ENCODE results near the gene IFNL3. TPM values are rescaled to one million over a fixed set of nuclear protein-coding genes. Genes with fewer than 3 reads are reported as not detected.
"Not testable (repeated sequence)": the region's sequence is repeated elsewhere in the genome, so short reads cannot be mapped to it uniquely, and the experiment has no call there.

IFNL3 gene
- total RNA-seq, 1 experiment from 2014 or later = not detected

DNA sequence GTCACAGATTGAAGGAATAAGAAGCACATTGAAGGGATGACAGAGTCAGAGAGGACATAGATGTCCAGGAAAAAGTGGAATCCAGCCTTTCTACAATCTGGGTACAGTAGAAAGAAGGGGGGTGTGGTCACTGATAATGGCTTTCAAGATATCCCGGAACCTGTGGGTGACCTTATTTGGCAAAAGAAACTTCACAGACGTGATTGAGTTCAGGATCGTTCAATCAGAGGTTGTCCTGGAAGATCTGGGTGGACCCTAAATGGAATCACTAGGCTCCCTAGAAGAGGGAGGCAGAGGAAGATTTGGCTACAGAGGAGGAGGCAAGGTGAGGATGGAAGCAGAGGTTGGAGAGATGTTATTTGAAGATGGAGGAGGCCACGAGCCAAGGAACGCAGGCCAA lies 27.7 kb downstream of the IFNL3 start:
- CTCF ChIA-PET = no interaction called here
- H3K36me3 ChIP-seq (ENCODE audit: insufficient read depth, low read length, poor library complexity, severe bottlenecking) = no peaks in the 10 kb centered on the region
- BruUV-seq (replicated peaks) = no TSS peak
- POLR2A ChIA-PET (ENCODE audit: low non-redundant PET) = no interaction called here
- no peaks in the 10 kb centered on the region for H3K9me3 ChIP-seq (ENCODE audit: low read depth, low read length, poor library complexity, severe bottlenecking)
- H3K4me3 ChIP-seq (ENCODE audit: low read depth, low read length, poor library complexity, severe bottlenecking) = no peak overlapping the region
- no peak for TF ChIP-seq CTCF (conservative IDR thresholded peaks at IDR 0.05; ENCODE audit: low read depth, low read length)
- TF ChIP-seq EZH2 (IDR thresholded peaks at IDR 0.05; ENCODE audit: borderline replicate concordance, low read depth, low read length, poor library complexity, severe bottlenecking) = no peak
- intact Hi-C loops (cut with micrococcal nuclease; ENCODE audit: unreplicated experiment) = no loop called here
- H3K27ac ChIP-seq (ENCODE audit: low read depth, low read length, poor library complexity, severe bottlenecking) = no peak overlapping the region
- no peaks in the 10 kb centered on the region for H3K27me3 ChIP-seq (replicated peaks; ENCODE audit: insufficient read depth, low read depth, low read length, poor library complexity)
- no peak for DNase-seq (ENCODE audit: low spot score)
- no peaks in the 10 kb centered on the region for H3K4me1 ChIP-seq (ENCODE audit: insufficient read depth, low read length, poor library complexity, severe bottlenecking)

DNA sequence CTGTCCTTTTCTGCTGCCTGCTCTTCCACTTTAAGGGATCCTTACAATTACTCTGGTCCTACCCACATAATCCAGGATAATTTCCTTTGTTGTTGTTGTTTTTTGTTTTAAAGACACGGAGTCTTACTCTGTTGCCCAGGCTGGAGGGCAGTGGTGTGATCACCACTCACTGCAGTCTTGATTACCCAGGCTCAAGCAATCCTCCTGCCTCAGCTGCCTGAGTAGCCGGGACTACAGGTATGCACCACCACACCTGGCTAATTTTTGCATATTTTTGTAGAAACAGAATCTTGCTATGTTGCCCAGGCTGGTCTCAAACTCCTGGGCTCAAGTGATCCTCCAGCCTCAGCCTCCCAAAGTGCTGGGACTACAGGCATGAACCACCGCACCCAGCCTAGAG lies 29.5 kb downstream of the IFNL3 start:
- H3K4me1 ChIP-seq (ENCODE audit: insufficient read depth, low read length, poor library complexity, severe bottlenecking); intact Hi-C loops (cut with micrococcal nuclease; ENCODE audit: unreplicated experiment); H3K9me3 ChIP-seq (ENCODE audit: low read depth, low read length, poor library complexity, severe bottlenecking); BruUV-seq (replicated peaks); POLR2A ChIA-PET (ENCODE audit: low non-redundant PET); H3K27me3 ChIP-seq (replicated peaks; ENCODE audit: insufficient read depth, low read depth, low read length, poor library complexity); H3K4me3 ChIP-seq (ENCODE audit: low read depth, low read length, poor library complexity, severe bottlenecking); H3K36me3 ChIP-seq (ENCODE audit: insufficient read depth, low read length, poor library complexity, severe bottlenecking); H3K27ac ChIP-seq (ENCODE audit: low read depth, low read length, poor library complexity, severe bottlenecking); DNase-seq (ENCODE audit: low spot score): not testable (repeated sequence)
- CTCF ChIA-PET = interaction anchor here (0.6 kb wide), 1 partner anchor 127 kb away, joined by 4 read pairs; the partner anchor contains the start of gene SAMD4B

GRCh38 chr19:39212375-39212742 lies 32.4 kb downstream of the IFNL3 start:
- Histone ChIP-seq H3K27ac (ENCODE audit: low read depth, low read length, poor library complexity, severe bottlenecking) (no peak overlapping the region), H3K4me3 (ENCODE audit: low read depth, low read length, poor library complexity, severe bottlenecking) (no peak overlapping the region), H3K36me3 (ENCODE audit: insufficient read depth, low read length, poor library complexity, severe bottlenecking) (no peaks in the 10 kb centered on the region), H3K27me3 (replicated peaks; ENCODE audit: insufficient read depth, low read depth, low read length, poor library complexity) (no peaks in the 10 kb centered on the region), H3K4me1 (ENCODE audit: insufficient read depth, low read length, poor library complexity, severe bottlenecking) (no peaks in the 10 kb centered on the region), H3K9me3 (ENCODE audit: low read depth, low read length, poor library complexity, severe bottlenecking) (no peaks in the 10 kb centered on the region)
- ChIA-PET CTCF (interaction anchor here (1.8 kb wide), 1 partner anchor 115 kb away, joined by 5 read pairs; no protein-coding TSS in a partner anchor), POLR2A (ENCODE audit: low non-redundant PET) (no interaction called here)
- intact Hi-C loops (cut with micrococcal nuclease; ENCODE audit: unreplicated experiment) = loop anchor here (1.0 kb wide), 1 partner anchor 116 kb away; no protein-coding TSS in a partner anchor
- TF ChIP-seq CTCF (conservative IDR thresholded peaks at IDR 0.05; ENCODE audit: low read depth, low read length) (peak; percentile 58), EZH2 (IDR thresholded peaks at IDR 0.05; ENCODE audit: borderline replicate concordance, low read depth, low read length, poor library complexity, severe bottlenecking) (no peak)
- peak; percentile 48 for DNase-seq (ENCODE audit: low spot score)
- BruUV-seq (replicated peaks) = no TSS peak

DNA sequence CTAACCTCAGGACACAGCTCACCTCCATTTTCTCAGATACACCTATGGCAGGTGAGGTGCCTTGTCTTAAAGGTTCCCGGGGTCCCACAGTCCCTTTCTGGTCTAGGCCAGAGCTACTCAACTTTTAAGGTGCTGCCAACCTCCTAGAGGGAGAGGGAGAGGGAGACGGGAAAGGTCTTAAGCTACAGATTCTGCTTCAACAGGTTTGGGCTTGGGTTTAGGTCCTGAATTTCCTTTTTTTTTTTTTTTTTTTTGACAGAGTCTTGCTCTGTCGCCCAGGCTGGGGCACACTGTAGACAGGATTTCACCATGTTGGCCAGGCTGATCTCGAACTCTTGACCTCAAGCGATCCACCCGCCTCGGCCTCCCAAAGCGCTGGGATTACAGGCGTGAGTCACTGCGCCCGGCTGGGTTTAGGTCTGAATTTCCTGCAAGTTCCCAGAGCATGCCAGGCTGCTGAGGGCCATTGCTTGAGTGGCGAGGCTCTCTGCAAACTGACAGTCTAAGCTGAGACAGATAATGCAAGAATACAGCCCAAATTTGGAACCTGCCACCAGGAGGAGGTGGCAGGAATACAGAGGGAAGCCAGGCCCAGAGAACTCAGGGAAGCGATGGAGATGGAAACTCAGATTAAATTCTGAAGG lies 33.0 kb downstream of the IFNL3 start:
- Histone ChIP-seq H3K4me3 (ENCODE audit: low read depth, low read length, poor library complexity, severe bottlenecking) (no peak overlapping the region), H3K9me3 (ENCODE audit: low read depth, low read length, poor library complexity, severe bottlenecking) (no peaks in the 10 kb centered on the region), H3K4me1 (ENCODE audit: insufficient read depth, low read length, poor library complexity, severe bottlenecking) (no peaks in the 10 kb centered on the region), H3K27ac (ENCODE audit: low read depth, low read length, poor library complexity, severe bottlenecking) (no peak overlapping the region), H3K36me3 (ENCODE audit: insufficient read depth, low read length, poor library complexity, severe bottlenecking) (no peaks in the 10 kb centered on the region), H3K27me3 (replicated peaks; ENCODE audit: insufficient read depth, low read depth, low read length, poor library complexity) (no peaks in the 10 kb centered on the region)
- ChIA-PET CTCF (interaction anchor here (1.8 kb wide), 1 partner anchor 116 kb away, joined by 5 read pairs; no protein-coding TSS in a partner anchor), POLR2A (ENCODE audit: low non-redundant PET) (no interaction called here)
- no peak for TF ChIP-seq EZH2 (IDR thresholded peaks at IDR 0.05; ENCODE audit: borderline replicate concordance, low read depth, low read length, poor library complexity, severe bottlenecking)
- TF ChIP-seq CTCF (conservative IDR thresholded peaks at IDR 0.05; ENCODE audit: low read depth, low read length) = no peak
- DNase-seq (ENCODE audit: low spot score) = no peak
- intact Hi-C loops (cut with micrococcal nuclease; ENCODE audit: unreplicated experiment) = loop anchor here (1.0 kb wide), 1 partner anchor 116 kb away; no protein-coding TSS in a partner anchor
- no TSS peak for BruUV-seq (replicated peaks)
